ENCODE results near the gene RYR2. TPM values are rescaled to one million over a fixed set of nuclear protein-coding genes. Genes with fewer than 3 reads are reported as not detected.

Gene RYR2
- total RNA-seq, 3 donors from 2014 or later, result 0.35 to 5.9 (median 0.94) TPM

GRCh38 chr1:237281481-237281880 is 239.5 kb downstream of the RYR2 start:
- no peak for TF ChIP-seq CTCF (IDR thresholded peaks at IDR 0.05)
- no peaks in the 10 kb centered on the region for H3K4me1 ChIP-seq (ENCODE audit: low read depth)
- H3K4me3 ChIP-seq, result no peak overlapping the region
- H3K9me3 ChIP-seq, result no peaks in the 10 kb centered on the region
- intact Hi-C loops (cut with DNase I, micrococcal nuclease), result no loop called here
- ATAC-seq, result no peak
- no peak for DNase-seq
- H3K36me3 ChIP-seq (ENCODE audit: low read depth), result no peaks in the 10 kb centered on the region

GRCh38 chr1:237282208-237282783 is 240.3 kb downstream of the RYR2 start:
- Histone ChIP-seq H3K36me3 (ENCODE audit: low read depth) (no peaks in the 10 kb centered on the region), H3K9me3 (no peaks in the 10 kb centered on the region), H3K4me3 (no peak overlapping the region), H3K4me1 (ENCODE audit: low read depth) (no peaks in the 10 kb centered on the region)
- no peak for TF ChIP-seq CTCF (IDR thresholded peaks at IDR 0.05)
- ATAC-seq (no peak), DNase-seq (no peak)
- intact Hi-C loops (cut with DNase I, micrococcal nuclease), result no loop called here

- Histone ChIP-seq H3K9me3 (no peaks in the 10 kb centered on the region), H3K4me1 (ENCODE audit: low read depth) (no peaks in the 10 kb centered on the region), H3K36me3 (ENCODE audit: low read depth) (no peaks in the 10 kb centered on the region), H3K4me3 (no peak overlapping the region)
- DNase-seq (no peak), ATAC-seq (no peak)
- no peak for TF ChIP-seq CTCF (IDR thresholded peaks at IDR 0.05)
- intact Hi-C loops (cut with DNase I, micrococcal nuclease), result no loop called here
Measured at GRCh38 chr1:237287876-237288521, 246.0 kb downstream of the RYR2 start.

- Histone ChIP-seq H3K4me1 (ENCODE audit: low read depth) (no peaks in the 10 kb centered on the region), H3K36me3 (ENCODE audit: low read depth) (no peaks in the 10 kb centered on the region), H3K4me3 (no peak overlapping the region), H3K9me3 (no peaks in the 10 kb centered on the region)
- DNase-seq, result no peak
- TF ChIP-seq CTCF (IDR thresholded peaks at IDR 0.05), result no peak
- no peak for ATAC-seq
- intact Hi-C loops (cut with DNase I, micrococcal nuclease), result no loop called here
Measured at GRCh38 chr1:237293804-237294203, 251.8 kb downstream of the RYR2 start.

GRCh38 chr1:237296861-237297260 is 254.9 kb downstream of the RYR2 start:
- DNase-seq (no peak), ATAC-seq (no peak)
- Histone ChIP-seq H3K4me1 (ENCODE audit: low read depth) (no peaks in the 10 kb centered on the region), H3K36me3 (ENCODE audit: low read depth) (no peaks in the 10 kb centered on the region), H3K9me3 (no peaks in the 10 kb centered on the region), H3K4me3 (no peak overlapping the region)
- intact Hi-C loops (cut with DNase I, micrococcal nuclease), result no loop called here
- no peak for TF ChIP-seq CTCF (IDR thresholded peaks at IDR 0.05)
